ENCODE data around the gene KLF11. TPM values are rescaled to one million over a fixed set of nuclear protein-coding genes. Genes with fewer than 3 reads are reported as not detected.

Gene KLF11
- polyA plus RNA-seq, 1 of the 3 experiments (the other 2 are of a cell fraction): 9.5 TPM

- no peak for TF ChIP-seq RXRA (IDR thresholded peaks at IDR 0.05; ENCODE audit: borderline replicate concordance, low read depth)
- TF ChIP-seq ELF1 (IDR thresholded peaks at IDR 0.05): no peak
- no peak for TF ChIP-seq MAX (IDR thresholded peaks at IDR 0.05; ENCODE audit: low read depth)
- no peak for TF ChIP-seq CHD2 (IDR thresholded peaks at IDR 0.05; ENCODE audit: low read length, partially characterized antibody)
- TF ChIP-seq TCF12 (IDR thresholded peaks at IDR 0.05): no peak
Observed at GRCh38 chr2:9995059-9995458, 48.3 kb upstream of the KLF11 start (continued).

- TF ChIP-seq REST (IDR thresholded peaks at IDR 0.05; ENCODE audit: low read depth, low read length) (no peak), GATA2 (CRISPR knock-in tag; IDR thresholded peaks at IDR 0.05) (no peak), FOXJ3 (CRISPR knock-in tag; IDR thresholded peaks at IDR 0.05) (no peak), EP300 (IDR thresholded peaks at IDR 0.05; ENCODE audit: borderline replicate concordance in 1 of 2, low read depth in 1 of 2, low read length in 1 of 2) (no peak), YY1 (IDR thresholded peaks at IDR 0.05; ENCODE audit: low read depth) (no peak), JUND (IDR thresholded peaks at IDR 0.05) (no peak), NFIC (IDR thresholded peaks at IDR 0.05; ENCODE audit: borderline replicate concordance) (no peak), MXI1 (IDR thresholded peaks at IDR 0.05; ENCODE audit: low read depth, low read length) (no peak), MAX (IDR thresholded peaks at IDR 0.05; ENCODE audit: low read depth) (no peak), NRF1 (IDR thresholded peaks at IDR 0.05; ENCODE audit: low read depth, low read length) (no peak), FOSL2 (IDR thresholded peaks at IDR 0.05; ENCODE audit: borderline replicate concordance, low read depth) (no peak), RXRA (IDR thresholded peaks at IDR 0.05; ENCODE audit: borderline replicate concordance, low read depth) (no peak), ELF1 (IDR thresholded peaks at IDR 0.05) (no peak), POLR2AphosphoS5 (IDR thresholded peaks at IDR 0.05; ENCODE audit: low read depth, low read length) (no peak), EZH2phosphoT487 (IDR thresholded peaks at IDR 0.05; ENCODE audit: borderline replicate concordance, low read depth) (no peak), IRF3 (IDR thresholded peaks at IDR 0.05; ENCODE audit: low read depth, low read length) (no peak), GABPA (IDR thresholded peaks at IDR 0.05; ENCODE audit: low read depth) (no peak), CHD2 (IDR thresholded peaks at IDR 0.05; ENCODE audit: low read length, partially characterized antibody) (no peak)
- ChIA-PET CTCF (interaction anchor here (0.6 to 8.8 kb wide), 14 partner anchors 8 to 439 kb away, joined by 3 to 112 read pairs (median 4); no protein-coding TSS in a partner anchor), POLR2A (no interaction called here)
- Histone ChIP-seq H3K9me2 (no peaks in the 10 kb centered on the region), H2AFZ (ENCODE audit: low read depth) (no peak overlapping the region), H3K79me2 (ENCODE audit: insufficient read depth) (no peaks in the 10 kb centered on the region), H3K4me2 (no peak overlapping the region), H3K9ac (no peak overlapping the region), H3K27ac (ENCODE audit: low read depth in 2 of 2, low read length in 1 of 2) (peak overlapping the region in 1 of 2 experiments; percentile 72; a peak in 2 of 4 replicates), H3K36me3 (replicated peaks in 1 of 2; ENCODE audit: control insufficient read depth in 1 of 2, insufficient read depth in 2 of 2, low read length in 1 of 2) (peaks cover 0 to 14% of the 10 kb centered on the region in 2 experiments), H3K4me3 (ENCODE audit: low read depth in 2 of 2, low read length in 1 of 2) (no peak overlapping the region), H3F3A (replicated peaks; ENCODE audit: insufficient read depth) (no peaks in the 10 kb centered on the region), H3K27me3 (ENCODE audit: insufficient read depth) (no peaks in the 10 kb centered on the region), H3K4me1 (ENCODE audit: control insufficient read depth in 1 of 2, insufficient read depth in 2 of 2, low read depth in 1 of 2, low read length in 1 of 2) (peaks cover 11 to 34% of the 10 kb centered on the region in 2 experiments; a peak in 3 of 4 replicates), H3K9me3 (no peaks in the 10 kb centered on the region), H4K20me1 (ENCODE audit: insufficient read depth) (no peaks in the 10 kb centered on the region)
- 91% methylated on average over 7 of the region's 7 CpGs for WGBS (ENCODE audit: low lambda C conversion rate)
- no peak for DNase-seq
Observed at GRCh38 chr2:9996321-9996720, 47.0 kb upstream of the KLF11 start.
